IgD-negative memory B cell (primary cell): ENCODE measurements around the gene GRIK3. TPM values are rescaled to one million over a fixed set of nuclear protein-coding genes. Genes with fewer than 3 reads are reported as not detected.
"Not testable (repeated sequence)": the region's sequence is repeated elsewhere in the genome, so short reads cannot be mapped to it uniquely, and the experiment has no call there.

Source experiments
- H3K27ac Mint-ChIP-seq, 3 donors: one replicate each; pipeline ENCODE4 v1.8.0; 2020 to 2022; ENCODE audit warnings: mild to moderate bottlenecking in 3 of 3, mixed read lengths in 3 of 3, moderate library complexity in 1 of 3
- H3K27me3 Mint-ChIP-seq: one replicate; pipeline ENCODE4 v1.8.0; 2021; ENCODE audit warnings: mixed read lengths
- H3K36me3 Mint-ChIP-seq: one replicate; pipeline ENCODE4 v1.8.0; 2020; ENCODE audit warnings: mild to moderate bottlenecking, mixed read lengths
- H3K4me1 Mint-ChIP-seq, 3 donors: one replicate each; pipeline ENCODE4 v1.8.0; 2020 to 2022; ENCODE audit warnings: mixed read lengths in 3 of 3, mild to moderate bottlenecking in 1 of 3
- H3K4me3 Mint-ChIP-seq, 4 donors: one replicate each; pipeline ENCODE4 v1.8.0; 2020 to 2022; ENCODE audit warnings: mild to moderate bottlenecking in 4 of 4, mixed read lengths in 4 of 4, moderate library complexity in 3 of 4
- H3K9me3 Mint-ChIP-seq, 3 donors: one replicate each; pipeline ENCODE4 v1.8.0; 2020 to 2021; ENCODE audit warnings: mixed read lengths in 3 of 3, mild to moderate bottlenecking in 1 of 3
- polyA plus RNA-seq: library from polyadenylated mRNA; unstranded; fragments of 300-500 nt; fragmentation: Illumina TruSeq; gene quantifications from one replicate; pipeline ENCODE4 v1.2.3, GENCODE V29; 2021

Gene GRIK3
- 0.56 TPM for polyA plus RNA-seq

DNA sequence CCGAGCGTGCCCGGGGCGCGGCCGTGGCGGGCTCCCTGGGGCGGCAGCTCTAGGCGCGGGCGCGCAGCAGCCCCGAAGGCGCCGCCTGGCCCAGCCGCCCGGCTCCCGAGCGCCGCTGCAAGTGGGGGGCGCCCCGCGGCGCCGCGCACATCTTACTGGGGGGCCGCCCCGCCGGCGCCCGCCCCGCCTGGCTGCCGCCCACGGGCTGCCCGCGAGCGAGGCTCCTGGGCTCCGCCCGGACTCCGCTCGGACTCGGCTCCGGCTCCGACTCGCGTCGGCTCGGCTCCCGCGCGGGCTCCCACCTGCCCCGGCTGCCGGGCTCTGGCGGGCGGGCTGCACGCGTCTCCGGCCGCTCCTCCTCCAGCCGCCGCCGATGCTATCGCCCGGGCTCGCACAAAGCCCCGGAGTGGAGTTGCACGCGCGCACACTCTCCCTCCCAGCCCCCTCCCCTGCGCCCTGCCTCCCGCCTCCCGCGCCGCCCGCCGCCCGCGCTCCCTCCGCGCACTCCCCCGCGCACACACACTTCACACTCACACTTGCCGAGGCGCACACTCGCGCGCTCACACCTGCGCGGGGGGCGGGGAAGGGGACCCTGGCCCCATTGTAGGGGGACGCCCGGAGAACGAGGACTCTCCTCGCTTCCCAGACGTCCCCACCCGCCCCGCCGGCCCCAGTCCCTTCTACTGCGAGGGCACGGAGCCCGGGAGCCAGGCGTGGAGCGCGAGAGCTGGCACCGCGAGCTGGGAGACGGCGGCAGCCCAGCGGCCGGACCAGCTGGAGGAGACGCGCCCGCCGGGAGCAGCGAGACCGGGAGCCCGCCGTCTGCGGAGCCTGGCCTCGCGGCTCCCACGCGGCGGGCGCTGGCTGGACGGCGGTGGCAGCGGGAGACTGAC lies at the start of gene GRIK3:
TSS of gene GRIK3 (minus strand) at position 395 of the 893 bp plus-strand sequence. CDS start 407 bp downstream, outside the sequence.
- peaks cover 0 to 1% (median 0%) of the 10 kb centered on the region in 3 donors for H3K9me3 Mint-ChIP-seq
- no peaks in the 10 kb centered on the region for H3K36me3 Mint-ChIP-seq
- H3K27ac Mint-ChIP-seq: no peak within 1 kb of the TSS
- peak within 1 kb of the TSS; percentile 25 to 87 (median 55) for H3K4me3 Mint-ChIP-seq
- H3K27me3 Mint-ChIP-seq: peaks cover 55% of the 10 kb centered on the region
- H3K4me1 Mint-ChIP-seq: peaks cover 17 to 32% (median 29%) of the 10 kb centered on the region in 3 donors

DNA sequence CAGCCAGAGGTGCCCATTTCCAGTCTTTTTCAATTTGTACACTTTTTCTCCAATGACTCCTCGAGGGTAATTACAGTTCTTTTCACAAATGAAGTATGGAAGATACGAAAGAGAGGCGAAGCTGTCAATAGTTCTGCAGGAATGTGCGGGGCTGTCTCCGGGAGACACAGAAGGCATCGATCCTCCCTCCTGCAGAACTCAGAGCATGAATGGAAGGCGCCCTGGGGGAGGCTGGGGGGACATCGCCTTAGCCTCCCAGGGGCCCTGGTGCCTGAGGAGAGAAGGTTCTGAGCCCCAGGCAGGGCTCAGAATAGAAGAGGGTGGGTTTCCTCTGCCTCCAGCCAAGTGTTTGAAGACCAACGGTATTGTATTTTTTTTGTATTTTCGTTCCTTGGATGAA lies 49.7 kb upstream of the GRIK3 start:
- Mint-ChIP-seq H3K9me3 (no peaks in the 10 kb centered on the region), H3K4me1 (peaks cover 0 to 1% (median 0%) of the 10 kb centered on the region in 3 donors), H3K36me3 (no peaks in the 10 kb centered on the region), H3K27ac (no peak overlapping the region), H3K4me3 (no peak overlapping the region), H3K27me3 (peaks cover 2% of the 10 kb centered on the region)

DNA sequence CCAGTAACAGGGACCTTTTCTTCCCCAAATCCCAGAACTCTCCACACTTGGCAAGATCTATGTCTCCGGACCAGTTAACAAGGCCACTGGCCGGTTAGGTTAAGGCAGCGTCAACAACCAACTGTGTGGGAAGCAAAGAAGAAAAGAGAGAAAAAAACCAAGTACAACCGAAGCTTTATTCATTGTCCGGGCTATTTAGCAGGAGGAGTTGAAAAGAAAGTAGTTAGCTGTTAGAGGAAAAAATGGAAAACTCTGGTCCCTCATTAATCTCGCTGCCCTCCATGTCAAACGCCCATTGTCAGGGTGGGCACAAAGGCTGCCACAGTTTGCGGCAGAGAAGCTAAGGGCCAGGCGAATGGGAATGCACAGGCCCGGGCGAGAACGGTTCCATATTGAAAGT lies 49.3 kb upstream of the GRIK3 start:
- H3K4me3 Mint-ChIP-seq: no peak overlapping the region
- H3K4me1 Mint-ChIP-seq: peaks cover 0 to 1% (median 0%) of the 10 kb centered on the region in 3 donors
- no peaks in the 10 kb centered on the region for H3K36me3 Mint-ChIP-seq
- H3K27me3 Mint-ChIP-seq: peaks cover 2% of the 10 kb centered on the region
- H3K9me3 Mint-ChIP-seq: no peaks in the 10 kb centered on the region
- H3K27ac Mint-ChIP-seq: no peak overlapping the region

DNA sequence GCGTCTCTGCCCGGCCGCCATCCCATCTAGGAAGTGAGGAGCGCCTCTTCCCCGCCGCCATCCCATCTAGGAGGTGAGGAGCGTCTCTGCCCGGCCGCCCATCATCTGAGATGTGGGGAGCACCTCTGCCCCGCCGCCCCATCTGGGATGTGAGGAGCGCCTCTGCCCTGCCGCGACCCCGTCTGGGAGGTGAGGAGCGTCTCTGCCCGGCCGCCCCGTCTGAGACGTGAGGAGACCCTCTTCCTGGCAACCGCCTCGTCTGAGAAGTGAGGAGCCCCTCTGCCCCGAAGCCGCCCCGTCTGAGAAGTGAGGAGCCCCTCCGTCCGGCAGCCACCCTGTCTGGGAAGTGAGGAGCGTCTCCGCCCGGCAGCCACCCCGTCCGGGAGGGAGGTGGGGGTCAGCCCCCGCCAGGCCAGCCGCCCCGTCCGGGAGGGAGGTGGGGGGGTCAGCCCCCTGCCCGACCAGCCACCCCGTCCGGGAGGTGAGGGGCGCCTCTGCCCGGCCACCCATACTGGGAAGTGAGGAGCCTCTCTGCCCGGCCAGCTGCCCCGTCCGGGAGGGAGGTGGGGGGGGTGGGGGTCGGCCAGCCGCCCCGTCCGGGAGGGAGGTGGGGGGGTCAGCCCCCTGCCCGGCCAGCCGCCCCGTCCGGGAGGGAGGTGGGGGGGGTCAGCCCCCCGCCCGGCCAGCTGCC lies 46.1 kb upstream of the GRIK3 start:
- not testable (repeated sequence) for H3K4me3 Mint-ChIP-seq, H3K9me3 Mint-ChIP-seq, H3K4me1 Mint-ChIP-seq, H3K27ac Mint-ChIP-seq, H3K27me3 Mint-ChIP-seq, H3K36me3 Mint-ChIP-seq

DNA sequence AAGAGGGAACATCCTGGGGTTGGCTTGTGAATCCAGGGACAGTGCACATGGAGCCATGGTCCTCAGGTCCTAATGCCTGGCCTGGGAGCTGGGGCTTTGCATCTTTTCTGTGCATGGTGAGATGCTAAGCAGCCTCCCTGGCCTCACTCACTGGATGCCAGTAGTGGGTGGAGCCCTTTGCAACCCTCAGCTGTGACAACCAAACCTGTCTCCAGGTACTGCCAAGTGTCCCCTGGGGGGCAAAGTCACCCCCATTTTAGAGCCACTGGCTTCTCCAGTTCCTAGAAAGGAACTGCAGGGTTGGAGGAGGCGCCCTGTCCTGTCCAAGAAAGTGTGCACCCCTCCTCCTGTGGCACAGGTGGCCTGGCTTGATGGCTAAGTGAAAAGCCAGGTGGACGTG lies 44.6 kb upstream of the GRIK3 start:
- Mint-ChIP-seq H3K36me3 (no peaks in the 10 kb centered on the region), H3K27me3 (peaks cover 2% of the 10 kb centered on the region), H3K9me3 (no peaks in the 10 kb centered on the region), H3K4me1 (peaks cover 0 to 2% (median 0%) of the 10 kb centered on the region in 3 donors), H3K4me3 (no peak overlapping the region), H3K27ac (no peak overlapping the region)

DNA sequence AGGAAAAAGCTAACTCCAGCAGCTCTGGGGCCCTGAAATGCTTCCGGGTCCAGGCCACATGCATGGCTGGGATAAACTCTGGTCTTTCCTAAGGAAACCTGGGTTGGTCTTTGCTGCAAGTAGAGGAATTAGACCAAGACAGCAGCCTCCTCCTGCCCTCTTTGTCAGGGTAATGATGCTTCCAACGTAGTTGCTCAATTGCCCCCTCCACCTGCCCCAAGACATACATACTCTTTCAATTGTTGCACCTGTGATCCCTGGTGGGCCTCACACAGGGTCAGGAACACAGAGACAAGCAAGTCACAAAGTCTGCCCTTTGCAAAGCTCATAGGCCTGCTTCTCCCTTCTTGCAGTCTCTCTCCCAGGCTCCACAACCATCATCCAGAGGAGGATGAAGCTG lies 41.9 kb upstream of the GRIK3 start:
- Mint-ChIP-seq H3K9me3 (no peaks in the 10 kb centered on the region), H3K4me1 (peaks cover 0 to 3% (median 0%) of the 10 kb centered on the region in 3 donors), H3K27me3 (peaks cover 2% of the 10 kb centered on the region), H3K36me3 (no peaks in the 10 kb centered on the region), H3K27ac (no peak overlapping the region), H3K4me3 (no peak overlapping the region)

DNA sequence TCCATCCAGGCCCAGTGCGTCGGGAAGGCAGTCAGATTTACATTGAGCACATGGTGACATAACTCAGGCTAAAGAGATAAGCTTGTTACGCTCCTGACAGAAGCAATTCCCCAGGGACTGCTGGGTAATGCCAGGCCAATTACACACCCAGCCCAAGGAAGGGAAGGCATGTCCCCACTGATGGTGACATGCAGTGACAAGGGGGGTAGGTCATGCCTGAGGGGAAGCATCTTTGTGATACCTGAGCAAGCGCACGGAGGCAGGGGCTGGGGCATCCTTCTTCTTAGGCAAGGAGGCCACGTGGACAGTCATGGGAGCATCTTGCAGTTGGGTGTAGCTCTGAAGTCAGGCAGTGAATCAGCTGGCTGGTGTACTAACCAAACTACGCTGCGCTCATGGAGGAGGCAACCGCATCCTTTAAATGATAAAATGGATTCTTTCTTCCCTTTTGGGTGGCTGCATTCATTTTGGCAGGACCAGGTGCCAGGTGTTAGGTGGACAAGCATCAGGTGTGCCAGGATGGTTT lies 39.6 kb upstream of the GRIK3 start:
- peaks cover 2% of the 10 kb centered on the region for H3K27me3 Mint-ChIP-seq
- no peak overlapping the region for H3K4me3 Mint-ChIP-seq

DNA sequence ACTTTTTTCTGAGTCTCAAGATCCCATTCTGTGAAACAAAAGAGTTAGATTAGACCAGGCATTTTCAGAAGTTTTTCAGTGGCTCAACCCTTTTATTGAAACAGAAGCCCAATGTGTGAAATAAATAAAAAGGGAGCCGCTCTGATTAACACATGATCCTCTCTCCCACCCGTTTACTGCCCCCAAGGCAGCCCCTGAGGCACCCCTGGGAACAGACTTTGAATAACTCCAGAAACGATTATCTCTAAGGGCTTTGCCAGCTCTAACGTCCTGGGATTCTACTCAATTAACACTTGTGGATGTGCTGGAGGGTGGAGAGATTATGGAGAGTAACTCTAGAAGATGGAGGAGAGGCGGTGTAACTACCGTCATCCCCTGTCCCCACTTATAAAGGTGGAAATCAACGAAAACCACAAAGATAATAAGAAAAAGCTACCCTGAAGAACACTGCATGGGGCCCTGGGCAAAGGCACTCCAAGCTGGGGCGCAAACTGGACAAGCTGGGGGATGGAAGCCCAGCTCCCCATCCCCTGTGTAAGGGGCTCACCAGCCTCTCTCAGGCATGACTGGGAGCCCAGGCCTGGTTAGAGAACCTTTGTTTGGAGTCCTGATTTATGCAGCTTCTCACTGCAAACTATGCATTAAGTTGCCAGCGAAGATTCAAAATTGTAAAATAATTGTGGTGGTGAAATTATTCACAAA lies 39.0 kb upstream of the GRIK3 start:
- peaks cover 2% of the 10 kb centered on the region for H3K27me3 Mint-ChIP-seq
- H3K27ac Mint-ChIP-seq: no peak overlapping the region
- no peaks in the 10 kb centered on the region for H3K9me3 Mint-ChIP-seq
- peaks cover 0 to 3% (median 0%) of the 10 kb centered on the region in 3 donors for H3K4me1 Mint-ChIP-seq
- no peaks in the 10 kb centered on the region for H3K36me3 Mint-ChIP-seq
- no peak overlapping the region for H3K4me3 Mint-ChIP-seq

More for the DNA sequence above, 39.6 kb upstream of the GRIK3 start:
- H3K4me1 Mint-ChIP-seq: peaks cover 0 to 3% (median 0%) of the 10 kb centered on the region in 3 donors
- no peaks in the 10 kb centered on the region for H3K9me3 Mint-ChIP-seq
- H3K36me3 Mint-ChIP-seq: no peaks in the 10 kb centered on the region
- no peak overlapping the region for H3K27ac Mint-ChIP-seq

DNA sequence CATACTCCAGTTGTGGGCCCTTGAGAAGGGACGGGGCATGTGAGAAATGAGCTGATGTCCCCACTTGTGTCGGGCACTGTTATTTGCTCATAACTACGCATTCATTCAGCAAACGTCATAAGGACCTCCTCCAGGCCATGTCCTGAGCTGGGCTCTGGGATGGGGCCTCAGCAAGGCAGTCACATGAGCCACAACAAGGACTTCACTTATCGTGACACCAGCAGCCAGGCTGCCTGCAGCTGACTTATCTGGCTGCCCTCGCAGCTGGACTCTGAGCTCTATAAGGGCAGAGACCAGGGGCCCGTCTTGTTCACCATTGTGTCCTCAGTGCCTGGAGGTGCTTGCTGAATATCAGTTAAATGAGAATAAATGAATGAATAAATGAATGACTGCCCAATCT lies 37.5 kb upstream of the GRIK3 start:
- Mint-ChIP-seq H3K9me3 (no peaks in the 10 kb centered on the region), H3K36me3 (peaks cover 2% of the 10 kb centered on the region), H3K27me3 (peaks cover 2% of the 10 kb centered on the region), H3K27ac (no peak overlapping the region), H3K4me1 (peaks cover 0 to 3% (median 1%) of the 10 kb centered on the region in 3 donors), H3K4me3 (no peak overlapping the region)

DNA sequence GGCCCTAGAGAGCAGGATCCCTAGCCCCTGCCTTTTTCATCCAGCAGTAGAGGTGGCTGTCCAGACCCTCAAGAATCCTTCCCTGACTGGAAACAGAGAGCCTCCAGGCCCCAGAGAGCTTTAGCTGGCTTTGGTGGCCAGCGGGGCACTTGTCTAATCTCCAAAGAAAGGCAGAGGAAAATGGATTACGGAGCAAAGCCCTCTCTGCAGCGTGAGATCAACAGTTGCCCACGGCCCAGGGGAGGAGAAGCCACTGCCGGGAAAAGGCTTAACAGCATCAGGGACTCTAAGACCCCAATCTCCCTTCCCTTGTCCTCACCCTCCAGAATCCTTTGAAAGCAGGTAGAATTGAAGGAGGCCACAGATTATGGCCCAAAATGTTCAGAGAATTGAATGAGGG lies 35.8 kb upstream of the GRIK3 start:
- Mint-ChIP-seq H3K4me1 (peaks cover 0 to 3% (median 1%) of the 10 kb centered on the region in 3 donors), H3K9me3 (no peaks in the 10 kb centered on the region), H3K4me3 (no peak overlapping the region), H3K27ac (no peak overlapping the region), H3K36me3 (peaks cover 5% of the 10 kb centered on the region), H3K27me3 (peaks cover 9% of the 10 kb centered on the region)

DNA sequence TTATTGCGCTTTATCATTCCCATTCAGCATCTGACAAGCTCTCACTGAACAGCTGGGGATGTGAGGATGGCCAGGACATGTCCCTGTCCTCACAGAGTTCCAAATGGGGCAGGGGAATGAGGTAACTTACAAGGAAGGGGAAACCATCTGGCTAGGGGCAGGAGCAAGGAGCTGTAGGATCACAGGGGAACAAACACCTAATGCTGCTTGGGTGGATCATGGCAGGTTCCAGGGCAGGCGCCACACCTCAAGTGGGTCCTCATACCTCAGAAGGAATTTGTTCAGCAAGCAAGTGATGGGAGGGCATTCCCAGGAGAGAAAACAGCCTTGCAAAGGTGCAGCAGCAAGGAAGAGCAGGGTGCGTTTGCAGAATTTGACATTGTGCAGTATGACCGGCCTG lies 35.1 kb upstream of the GRIK3 start:
- peaks cover 0 to 3% (median 1%) of the 10 kb centered on the region in 3 donors for H3K4me1 Mint-ChIP-seq

DNA sequence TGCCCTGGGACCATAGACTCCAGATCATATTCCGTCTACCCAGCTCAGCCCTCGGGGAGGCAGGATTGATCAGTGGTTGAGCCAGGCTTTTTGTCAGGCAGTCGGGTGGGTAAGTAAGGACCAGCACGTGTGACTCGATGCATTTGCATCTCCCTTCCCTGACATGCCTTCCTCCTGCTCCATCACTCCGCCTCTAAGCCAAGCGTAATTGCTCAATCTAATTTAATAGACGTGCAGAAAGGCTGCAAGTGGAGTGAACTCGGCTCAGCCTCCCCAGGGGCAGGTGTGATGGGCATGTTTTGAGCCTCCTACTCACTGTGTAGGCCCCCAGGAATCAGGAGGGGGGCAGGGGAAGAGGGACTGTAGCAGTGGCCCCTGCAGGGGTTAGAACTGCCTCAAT lies 34.6 kb upstream of the GRIK3 start:
- H3K27me3 Mint-ChIP-seq: peaks cover 9% of the 10 kb centered on the region

More for the DNA sequence above, 35.1 kb upstream of the GRIK3 start:
- H3K27ac Mint-ChIP-seq: no peak overlapping the region
- H3K27me3 Mint-ChIP-seq: peaks cover 9% of the 10 kb centered on the region
- no peaks in the 10 kb centered on the region for H3K9me3 Mint-ChIP-seq
- peaks cover 5% of the 10 kb centered on the region for H3K36me3 Mint-ChIP-seq
- H3K4me3 Mint-ChIP-seq: no peak overlapping the region

DNA sequence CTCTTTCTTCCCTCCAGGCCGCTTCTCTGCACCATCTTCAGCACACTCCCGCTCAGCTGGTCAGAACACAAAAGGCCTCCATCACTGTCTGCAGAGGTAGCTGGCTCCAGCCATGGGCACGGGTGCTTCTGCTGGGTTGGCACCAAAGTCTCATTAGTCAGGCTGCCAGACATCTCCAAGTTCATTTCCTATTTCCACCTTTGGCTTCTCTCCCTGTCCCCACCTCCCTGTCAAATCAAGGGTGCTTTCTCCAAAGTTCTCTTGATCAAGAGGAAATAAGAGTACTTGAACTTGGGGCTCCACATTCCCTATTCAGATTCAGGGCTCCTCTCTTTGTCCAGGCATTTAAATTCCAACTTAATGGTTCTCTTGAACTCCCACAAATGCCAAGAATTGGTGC lies 33.9 kb upstream of the GRIK3 start:
- H3K36me3 Mint-ChIP-seq: peaks cover 5% of the 10 kb centered on the region
- H3K4me1 Mint-ChIP-seq: peaks cover 0 to 1% (median 0%) of the 10 kb centered on the region in 3 donors
- H3K27ac Mint-ChIP-seq: no peak overlapping the region
- H3K27me3 Mint-ChIP-seq: peaks cover 9% of the 10 kb centered on the region
- no peak overlapping the region for H3K4me3 Mint-ChIP-seq
- H3K9me3 Mint-ChIP-seq: no peaks in the 10 kb centered on the region

More for the DNA sequence above, 34.6 kb upstream of the GRIK3 start:
- Mint-ChIP-seq H3K4me3 (no peak overlapping the region), H3K27ac (no peak overlapping the region), H3K9me3 (no peaks in the 10 kb centered on the region), H3K36me3 (peaks cover 5% of the 10 kb centered on the region), H3K4me1 (peaks cover 0 to 3% (median 1%) of the 10 kb centered on the region in 3 donors)

DNA sequence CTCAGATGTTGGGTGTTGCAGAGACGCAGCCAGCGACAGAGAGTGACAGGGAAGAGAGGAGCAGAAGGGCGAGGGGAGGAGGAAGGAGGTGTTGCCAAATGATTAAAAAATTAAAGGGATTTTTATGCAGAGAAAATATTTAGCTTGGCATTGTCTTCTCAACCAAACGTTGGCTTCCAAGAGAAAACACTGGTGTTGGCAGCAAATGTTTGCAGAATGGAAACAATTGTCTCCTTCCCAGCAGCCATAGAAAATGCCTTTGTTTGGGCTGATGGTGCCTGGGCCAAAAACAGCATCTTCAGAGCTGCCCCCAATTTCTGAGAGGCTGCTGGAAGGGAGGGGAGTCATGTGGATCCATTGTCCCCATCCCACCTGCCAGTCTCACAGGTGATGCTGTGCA lies 29.7 kb upstream of the GRIK3 start:
- Mint-ChIP-seq H3K36me3 (peaks cover 5% of the 10 kb centered on the region), H3K27ac (peak overlapping the region in 1 of 3 donors; percentile 33), H3K4me1 (peaks cover 0 to 1% (median 0%) of the 10 kb centered on the region in 3 donors), H3K9me3 (no peaks in the 10 kb centered on the region), H3K27me3 (peaks cover 12% of the 10 kb centered on the region), H3K4me3 (no peak overlapping the region)

DNA sequence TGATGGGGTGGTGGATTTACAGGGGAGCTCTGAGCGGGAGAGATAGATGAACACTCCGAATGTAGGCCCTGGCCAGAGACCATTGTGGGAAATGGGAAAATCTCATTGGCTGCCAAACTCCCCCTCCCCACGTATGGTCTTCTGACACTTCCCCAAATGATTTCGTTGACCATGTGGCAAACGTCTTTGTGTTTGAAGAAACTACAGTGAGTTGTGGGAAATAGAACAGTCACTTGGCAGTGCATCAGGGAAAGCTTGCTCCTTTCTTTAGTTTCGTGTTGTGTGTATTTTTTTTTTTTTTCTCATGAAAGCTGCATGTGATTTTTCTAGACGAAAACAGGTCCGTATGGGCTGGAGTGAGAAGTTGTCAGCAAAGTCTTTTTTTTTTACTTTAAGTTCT lies 25.0 kb upstream of the GRIK3 start:
- Mint-ChIP-seq H3K4me3 (no peak overlapping the region), H3K27me3 (peaks cover 8% of the 10 kb centered on the region), H3K27ac (no peak overlapping the region), H3K4me1 (peaks cover 0 to 2% (median 0%) of the 10 kb centered on the region in 3 donors), H3K9me3 (no peaks in the 10 kb centered on the region), H3K36me3 (no peaks in the 10 kb centered on the region)
